Activated naive CD8-positive, alpha-beta T cell treated with anti-CD3 and anti-CD28 coated beads, Interleukin-2, amount 50 U/mL, for 24 hours (primary cell): ENCODE data around the gene CACNA1D.
A peak's percentile ranks its signal among the peaks of the same experiment; 100 is the strongest.

Source experiments
- ATAC-seq: fragments of 150-1000 bp; cut with Tn5 transposase; one replicate; pipeline ENCODE4 v1.10.0; 2021
- DNase-seq: peaks from one replicate; pipeline ENCODE4 v3.0.0; 2021
- H3K27ac Mint-ChIP-seq: one replicate; pipeline ENCODE4 v1.8.0; 2021; ENCODE audit warnings: mild to moderate bottlenecking, mixed read lengths
- H3K27me3 Mint-ChIP-seq: one replicate; pipeline ENCODE4 v1.8.0; 2021; ENCODE audit warnings: mixed read lengths
- H3K36me3 Mint-ChIP-seq: one replicate; pipeline ENCODE4 v1.8.0; 2021; ENCODE audit warnings: low read depth, mixed read lengths
- H3K4me1 Mint-ChIP-seq: one replicate; pipeline ENCODE4 v1.8.0; 2021; ENCODE audit warnings: mixed read lengths
- H3K4me3 Mint-ChIP-seq: one replicate; pipeline ENCODE4 v1.8.0; 2021; ENCODE audit warnings: mild to moderate bottlenecking, moderate library complexity, mixed read lengths
- H3K9me3 Mint-ChIP-seq: one replicate; pipeline ENCODE4 v1.8.0; 2021; ENCODE audit warnings: mixed read lengths

CACNA1D gene

GRCh38 chr3:53800041-53800906, 305.9 kb downstream of the CACNA1D start:
- no peak for ATAC-seq
- no peaks in the 10 kb centered on the region for H3K27me3 Mint-ChIP-seq
- H3K36me3 Mint-ChIP-seq = no peaks in the 10 kb centered on the region
- H3K4me3 Mint-ChIP-seq = no peak overlapping the region
- H3K27ac Mint-ChIP-seq = no peak overlapping the region
- H3K9me3 Mint-ChIP-seq = no peaks in the 10 kb centered on the region
- DNase-seq = no peak
- H3K4me1 Mint-ChIP-seq = no peaks in the 10 kb centered on the region

DNA sequence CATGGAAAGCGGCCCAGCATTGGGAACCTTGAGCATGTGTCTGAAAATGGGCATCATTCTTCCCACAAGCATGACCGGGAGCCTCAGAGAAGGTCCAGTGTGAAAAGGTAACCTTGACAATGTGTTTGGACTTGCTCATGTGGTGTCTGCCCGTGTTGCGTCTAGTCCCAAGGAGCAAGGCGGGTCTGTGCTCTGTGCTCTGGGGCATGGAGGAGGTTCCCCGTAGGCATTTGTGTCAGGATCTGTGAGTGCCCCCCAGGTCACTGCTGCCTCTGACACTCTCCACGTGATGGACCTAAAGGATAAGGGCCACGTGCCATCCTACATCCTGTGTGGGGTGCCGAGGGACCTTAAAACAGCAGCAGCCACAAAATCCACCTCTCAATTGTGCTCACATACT, 306.9 kb downstream of the CACNA1D start:
- Mint-ChIP-seq H3K27ac (no peak overlapping the region), H3K9me3 (no peaks in the 10 kb centered on the region), H3K36me3 (no peaks in the 10 kb centered on the region), H3K4me1 (no peaks in the 10 kb centered on the region), H3K27me3 (no peaks in the 10 kb centered on the region), H3K4me3 (no peak overlapping the region)
- DNase-seq (no peak), ATAC-seq (no peak)

- Mint-ChIP-seq H3K4me3 (no peak overlapping the region), H3K9me3 (no peaks in the 10 kb centered on the region), H3K27ac (no peak overlapping the region), H3K27me3 (peaks cover 3% of the 10 kb centered on the region), H3K4me1 (no peaks in the 10 kb centered on the region), H3K36me3 (no peaks in the 10 kb centered on the region)
- no peak for ATAC-seq
- DNase-seq = no peak
Measured at GRCh38 chr3:53802256-53802880, 308.0 kb downstream of the CACNA1D start.

GRCh38 chr3:53803124-53803815, 308.9 kb downstream of the CACNA1D start:
- Mint-ChIP-seq H3K27ac (no peak overlapping the region), H3K36me3 (no peaks in the 10 kb centered on the region), H3K4me3 (no peak overlapping the region), H3K9me3 (no peaks in the 10 kb centered on the region), H3K4me1 (no peaks in the 10 kb centered on the region), H3K27me3 (peaks cover 3% of the 10 kb centered on the region)
- DNase-seq = no peak
- ATAC-seq = no peak

- Mint-ChIP-seq H3K27me3 (peaks cover 5% of the 10 kb centered on the region), H3K27ac (no peak overlapping the region), H3K36me3 (no peaks in the 10 kb centered on the region), H3K4me1 (no peaks in the 10 kb centered on the region), H3K9me3 (no peaks in the 10 kb centered on the region), H3K4me3 (no peak overlapping the region)
- ATAC-seq (no peak), DNase-seq (no peak)
Measured at GRCh38 chr3:53803816-53804695, 309.6 kb downstream of the CACNA1D start.

GRCh38 chr3:53804697-53805462, 310.5 kb downstream of the CACNA1D start:
- ATAC-seq (peak; percentile 20), DNase-seq (no peak)
- no peak overlapping the region for H3K27ac Mint-ChIP-seq
- H3K36me3 Mint-ChIP-seq = no peaks in the 10 kb centered on the region
- H3K27me3 Mint-ChIP-seq = peaks cover 5% of the 10 kb centered on the region
- no peaks in the 10 kb centered on the region for H3K9me3 Mint-ChIP-seq
- no peak overlapping the region for H3K4me3 Mint-ChIP-seq
- H3K4me1 Mint-ChIP-seq = no peaks in the 10 kb centered on the region

DNA sequence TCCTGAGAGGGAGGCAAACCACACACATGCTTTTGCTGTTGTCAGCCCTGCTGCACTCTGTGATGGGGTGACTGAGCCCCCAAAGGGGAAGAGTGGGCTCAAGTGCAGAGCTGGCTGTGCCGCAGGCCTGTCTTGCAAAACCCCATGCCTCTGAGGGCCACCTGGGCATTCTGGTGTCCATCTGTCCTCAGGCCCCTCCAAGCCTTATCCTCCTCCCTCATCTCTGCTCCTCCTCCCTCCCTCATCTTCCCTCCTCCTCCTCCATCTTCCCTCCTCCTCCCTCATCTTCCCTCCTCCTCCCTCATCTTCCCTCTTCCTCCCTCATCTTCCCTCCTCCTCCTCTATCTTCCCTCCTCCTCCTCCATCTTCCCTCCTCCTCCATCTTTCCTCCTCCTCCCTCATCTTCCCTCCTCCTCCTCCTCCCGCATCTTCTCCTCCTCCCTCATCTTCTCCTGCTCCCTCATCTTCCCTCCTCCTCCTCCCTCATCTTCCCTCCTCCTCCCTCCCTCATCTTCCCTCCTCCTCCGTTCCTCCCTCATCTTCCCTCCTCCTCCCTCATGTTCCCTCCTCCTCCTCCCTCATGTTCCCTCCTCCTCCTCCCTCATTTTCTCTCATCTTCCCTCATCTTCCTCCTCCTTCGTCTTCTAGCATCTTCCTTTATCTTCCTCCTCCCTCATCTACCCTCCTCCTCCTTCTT, 311.2 kb downstream of the CACNA1D start:
- H3K27me3 Mint-ChIP-seq = peaks cover 5% of the 10 kb centered on the region
- no peak for ATAC-seq
- no peaks in the 10 kb centered on the region for H3K4me1 Mint-ChIP-seq
- H3K9me3 Mint-ChIP-seq = no peaks in the 10 kb centered on the region
- H3K27ac Mint-ChIP-seq = no peak overlapping the region
- H3K36me3 Mint-ChIP-seq = no peaks in the 10 kb centered on the region
- DNase-seq = no peak
- H3K4me3 Mint-ChIP-seq = no peak overlapping the region

DNA sequence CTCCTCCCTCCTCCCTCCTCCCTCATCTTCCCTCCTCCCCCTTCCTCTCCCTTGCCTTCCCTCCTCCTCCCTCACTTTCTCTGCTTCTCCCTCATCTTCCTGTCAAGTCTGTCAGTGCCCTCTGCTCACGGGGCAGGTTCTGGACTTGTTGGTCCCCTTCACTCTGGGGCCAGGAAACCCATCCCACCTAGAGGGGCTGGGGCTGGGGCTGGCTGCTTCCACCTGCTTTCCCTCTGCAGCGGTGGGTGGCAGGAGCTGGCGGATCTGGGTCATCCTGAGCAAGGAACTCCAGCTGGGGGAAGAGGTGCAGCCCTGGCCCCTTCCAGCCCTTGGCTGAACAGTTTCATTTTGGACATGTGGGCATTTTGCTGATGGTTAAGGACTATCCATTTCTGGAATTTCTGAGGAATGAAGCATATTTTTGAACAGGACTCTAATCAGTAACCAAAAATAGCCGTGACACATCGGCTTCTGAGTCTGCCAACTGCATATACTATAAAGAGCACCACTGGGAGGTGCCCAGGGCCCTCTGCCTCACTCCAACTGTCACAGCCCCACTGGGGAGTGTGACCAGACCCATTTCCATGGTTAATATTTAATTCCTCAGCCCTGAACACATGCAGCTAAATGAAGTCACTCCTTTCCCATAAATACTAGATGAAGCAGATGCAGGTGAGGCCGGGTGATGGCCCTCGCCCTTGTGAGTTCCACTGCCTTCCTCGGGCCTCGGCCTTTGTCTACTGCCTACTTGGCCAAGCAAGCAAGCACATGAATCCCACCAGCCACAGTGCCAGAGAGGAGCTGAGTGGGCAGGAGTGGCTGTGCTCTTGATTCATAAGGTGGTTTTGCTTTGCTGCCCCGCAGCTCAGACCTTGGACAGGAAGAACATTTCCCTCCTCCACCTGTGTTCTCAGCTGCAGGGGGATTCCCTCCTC, 312.0 kb downstream of the CACNA1D start:
- H3K4me3 Mint-ChIP-seq = no peak overlapping the region

GRCh38 chr3:53807117-53807810, 312.9 kb downstream of the CACNA1D start:
- Mint-ChIP-seq H3K4me3 (no peak overlapping the region), H3K36me3 (no peaks in the 10 kb centered on the region), H3K27ac (no peak overlapping the region), H3K4me1 (no peaks in the 10 kb centered on the region), H3K27me3 (peaks cover 5% of the 10 kb centered on the region), H3K9me3 (no peaks in the 10 kb centered on the region)
- no peak for DNase-seq
- ATAC-seq = no peak

More for the DNA sequence above, 312.0 kb downstream of the CACNA1D start:
- ATAC-seq (no peak), DNase-seq (no peak)
- Mint-ChIP-seq H3K9me3 (no peaks in the 10 kb centered on the region), H3K27me3 (peaks cover 5% of the 10 kb centered on the region), H3K4me1 (no peaks in the 10 kb centered on the region), H3K36me3 (no peaks in the 10 kb centered on the region), H3K27ac (no peak overlapping the region)

DNA sequence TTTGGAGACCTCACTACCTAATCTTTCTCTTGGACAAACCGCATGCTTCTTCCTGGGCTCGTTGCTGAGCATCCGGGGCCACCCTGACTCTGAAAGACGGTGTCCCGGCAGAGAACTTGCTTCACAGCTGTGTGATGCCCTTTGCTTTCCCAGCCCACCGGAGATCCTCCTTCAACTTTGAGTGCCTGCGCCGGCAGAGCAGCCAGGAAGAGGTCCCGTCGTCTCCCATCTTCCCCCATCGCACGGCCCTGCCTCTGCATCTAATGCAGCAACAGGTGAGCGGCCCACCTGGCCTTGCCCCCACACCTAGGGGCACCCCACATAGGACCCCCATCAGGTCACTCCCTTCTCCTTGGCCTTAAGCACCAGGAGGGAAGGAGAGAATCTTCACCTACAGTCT, 314.1 kb downstream of the CACNA1D start:
- no peak overlapping the region for H3K27ac Mint-ChIP-seq
- no peaks in the 10 kb centered on the region for H3K4me1 Mint-ChIP-seq
- H3K9me3 Mint-ChIP-seq = no peaks in the 10 kb centered on the region
- peaks cover 5% of the 10 kb centered on the region for H3K27me3 Mint-ChIP-seq
- ATAC-seq = no peak
- no peak for DNase-seq
- H3K4me3 Mint-ChIP-seq = no peak overlapping the region
- no peaks in the 10 kb centered on the region for H3K36me3 Mint-ChIP-seq

- Mint-ChIP-seq H3K4me3 (no peak overlapping the region), H3K27me3 (peaks cover 5% of the 10 kb centered on the region), H3K27ac (no peak overlapping the region), H3K4me1 (no peaks in the 10 kb centered on the region), H3K36me3 (no peaks in the 10 kb centered on the region), H3K9me3 (no peaks in the 10 kb centered on the region)
- DNase-seq (no peak), ATAC-seq (no peak)
Measured at GRCh38 chr3:53809267-53809666, 314.9 kb downstream of the CACNA1D start.

DNA sequence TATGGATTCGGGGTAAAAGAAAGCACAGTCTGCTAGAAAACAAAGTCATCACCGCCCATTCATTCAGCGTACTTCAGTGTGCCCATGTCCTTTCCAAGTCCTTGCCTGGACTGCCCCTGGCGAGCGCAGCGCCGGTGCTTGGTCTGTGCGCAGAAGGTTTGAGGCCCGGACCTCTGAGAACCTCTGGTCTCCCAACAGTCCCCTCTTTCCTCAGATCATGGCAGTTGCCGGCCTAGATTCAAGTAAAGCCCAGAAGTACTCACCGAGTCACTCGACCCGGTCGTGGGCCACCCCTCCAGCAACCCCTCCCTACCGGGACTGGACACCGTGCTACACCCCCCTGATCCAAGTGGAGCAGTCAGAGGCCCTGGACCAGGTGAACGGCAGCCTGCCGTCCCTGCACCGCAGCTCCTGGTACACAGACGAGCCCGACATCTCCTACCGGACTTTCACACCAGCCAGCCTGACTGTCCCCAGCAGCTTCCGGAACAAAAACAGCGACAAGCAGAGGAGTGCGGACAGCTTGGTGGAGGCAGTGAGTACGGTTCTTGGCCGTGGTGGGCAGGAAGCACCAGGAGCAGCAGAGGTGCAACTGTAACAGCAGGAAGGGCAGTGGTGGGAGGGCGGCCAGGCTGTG, 315.5 kb downstream of the CACNA1D start:
- ATAC-seq (no peak), DNase-seq (no peak)
- Mint-ChIP-seq H3K4me3 (no peak overlapping the region), H3K27ac (no peak overlapping the region), H3K4me1 (no peaks in the 10 kb centered on the region), H3K27me3 (peaks cover 5% of the 10 kb centered on the region), H3K9me3 (no peaks in the 10 kb centered on the region), H3K36me3 (no peaks in the 10 kb centered on the region)
